GM18868 (cell line): ENCODE results near the gene PPIL6.

Experiments
- ATAC-seq: cut with Tn5 transposase; IDR thresholded peaks from one replicate; pipeline ENCODE4 v1.9.1; 2021; ENCODE audit warnings: mild to moderate bottlenecking, moderate library complexity; ENCODE audit not compliant: unreplicated experiment

The PPIL6 gene

DNA sequence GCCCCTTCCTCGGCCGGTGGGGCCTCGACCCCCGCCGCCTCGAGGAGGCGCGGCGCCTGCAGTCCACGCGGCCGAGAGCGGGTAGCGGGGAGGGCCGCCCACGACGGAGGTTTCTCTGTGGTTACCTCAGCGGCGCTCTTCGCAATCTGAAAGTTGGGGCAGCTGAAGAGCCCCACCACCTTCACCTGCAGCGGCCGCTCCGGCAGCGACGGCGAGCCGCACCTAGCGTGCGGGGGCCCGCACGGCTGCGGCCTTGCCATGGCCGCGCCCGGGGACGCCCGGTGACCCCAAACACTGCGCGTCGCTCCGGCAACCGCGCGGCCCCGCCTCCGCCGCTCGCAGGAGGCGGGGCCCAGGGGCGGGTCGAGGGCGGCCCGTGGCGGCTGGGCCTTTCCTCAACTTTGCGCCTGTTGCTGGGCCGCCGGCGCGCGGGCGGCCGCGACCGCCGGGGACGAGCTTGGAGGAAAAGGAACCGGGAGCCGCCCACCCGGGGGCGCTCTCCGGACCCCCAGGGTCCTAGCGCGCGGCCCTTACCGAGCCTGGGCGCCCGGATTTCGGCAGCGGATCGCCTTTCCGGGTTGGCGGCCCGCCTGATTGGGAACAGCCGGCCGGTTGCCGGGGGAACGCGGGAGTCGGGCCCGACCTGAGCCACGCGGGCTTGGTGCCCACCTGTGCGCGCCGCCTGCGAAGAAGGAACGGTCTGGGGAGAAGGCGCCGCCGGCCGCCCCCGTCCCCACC is at the start of gene PPIL6, which contains the start of gene SMPD2:
PPIL6 (minus strand) TSS at position 298 of the 738 bp plus-strand sequence; CDS start at position 260, 38 bp downstream.
SMPD2 (plus strand) TSS at position 394 of the 738 bp plus-strand sequence. CDS start 398 bp downstream, outside the sequence.
- peak; percentile 90 for ATAC-seq

DNA sequence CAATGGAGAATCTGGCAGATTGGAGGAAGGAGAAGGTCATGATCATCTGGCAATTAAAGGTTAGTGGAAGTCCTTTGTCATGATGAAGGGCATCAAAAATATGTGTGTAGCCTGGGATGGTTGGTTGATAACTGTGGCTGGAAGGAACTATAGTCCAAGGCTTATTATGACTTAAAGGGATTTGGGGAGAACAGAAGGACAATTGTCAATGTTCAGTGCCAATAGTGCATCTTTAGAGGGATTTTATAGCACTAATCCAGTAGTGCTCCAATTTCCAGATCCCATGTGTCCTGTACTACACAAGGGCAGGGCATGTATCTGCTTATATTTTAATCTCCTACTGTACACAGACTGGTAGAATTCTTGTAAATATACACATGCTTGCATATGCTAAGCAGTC is 47.6 kb upstream of the PPIL6 start:
- ATAC-seq: no peak

GRCh38 chr6:109486068-109486467 is 45.6 kb upstream of the PPIL6 start:
- ATAC-seq: no peak

- ATAC-seq: no peak
Measured at GRCh38 chr6:109485266-109485935, 45.0 kb upstream of the PPIL6 start.

DNA sequence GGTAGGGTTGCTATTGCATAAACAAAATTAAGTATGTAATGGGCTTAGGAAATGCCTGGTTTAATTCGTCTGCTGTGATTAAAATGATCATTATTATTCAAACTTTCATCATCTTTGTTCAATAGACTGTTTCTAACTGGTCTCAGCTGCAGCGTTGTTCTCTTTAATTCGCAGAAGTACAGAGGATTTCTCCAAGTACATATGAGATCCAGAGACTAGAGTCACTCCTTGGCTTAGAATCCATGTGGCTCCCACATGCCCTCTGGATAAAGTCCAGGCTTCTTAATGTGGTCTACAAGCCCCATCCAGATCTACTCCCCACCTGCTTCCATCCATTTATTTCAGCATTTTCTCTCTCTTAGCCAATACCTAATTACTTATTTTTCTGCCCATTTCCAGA is 43.7 kb upstream of the PPIL6 start:
- ATAC-seq: no peak

GRCh38 chr6:109483735-109484057 is 43.3 kb upstream of the PPIL6 start:
- ATAC-seq: no peak

DNA sequence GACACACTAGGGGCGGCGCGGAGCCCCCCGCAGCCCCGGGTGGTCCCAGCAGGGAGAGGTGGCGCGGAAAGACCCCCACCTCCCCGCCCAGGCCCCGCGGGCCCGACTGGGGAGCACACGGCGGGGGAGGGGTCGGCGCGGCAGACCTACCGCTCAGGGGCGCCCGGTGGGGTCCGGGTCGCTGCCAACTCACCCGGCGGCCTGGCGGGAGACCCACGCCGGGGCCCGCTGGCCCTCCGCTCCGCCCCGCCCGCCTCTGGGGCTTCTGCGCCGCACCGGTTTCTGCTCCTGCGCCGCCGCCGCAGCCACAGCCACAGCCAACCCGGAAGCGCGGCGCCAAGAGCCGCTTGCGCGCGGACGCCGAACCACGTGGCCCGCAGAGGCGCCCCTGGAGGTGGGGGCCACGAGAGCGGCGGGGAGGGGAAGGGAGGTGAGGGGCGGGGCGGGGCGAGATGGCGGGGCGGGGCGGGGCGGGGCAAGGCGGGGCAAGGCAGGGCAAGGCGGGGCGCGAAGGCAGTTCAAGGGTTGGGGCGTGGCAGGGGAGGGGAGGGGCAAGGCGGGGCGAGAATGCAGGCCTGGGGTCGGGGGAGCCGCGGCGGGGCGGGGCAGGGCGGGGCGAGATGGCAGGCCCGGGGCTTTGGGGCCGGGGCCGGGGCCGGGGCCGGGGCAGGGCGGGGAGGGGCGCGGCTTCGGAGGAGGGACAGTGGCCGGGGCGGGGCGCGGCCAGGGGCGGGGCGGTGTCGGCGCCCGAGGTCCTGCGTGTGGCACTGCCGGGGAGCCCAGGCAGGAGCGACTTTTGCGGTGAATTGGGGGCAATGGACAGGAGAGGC is 42.7 kb upstream of the PPIL6 start, which contains the start of gene ZBTB24:
ZBTB24 (minus strand) TSS at position 315 of the 830 bp plus-strand sequence. CDS start 1,193 bp downstream, outside the sequence.
- peak; percentile 94 for ATAC-seq

DNA sequence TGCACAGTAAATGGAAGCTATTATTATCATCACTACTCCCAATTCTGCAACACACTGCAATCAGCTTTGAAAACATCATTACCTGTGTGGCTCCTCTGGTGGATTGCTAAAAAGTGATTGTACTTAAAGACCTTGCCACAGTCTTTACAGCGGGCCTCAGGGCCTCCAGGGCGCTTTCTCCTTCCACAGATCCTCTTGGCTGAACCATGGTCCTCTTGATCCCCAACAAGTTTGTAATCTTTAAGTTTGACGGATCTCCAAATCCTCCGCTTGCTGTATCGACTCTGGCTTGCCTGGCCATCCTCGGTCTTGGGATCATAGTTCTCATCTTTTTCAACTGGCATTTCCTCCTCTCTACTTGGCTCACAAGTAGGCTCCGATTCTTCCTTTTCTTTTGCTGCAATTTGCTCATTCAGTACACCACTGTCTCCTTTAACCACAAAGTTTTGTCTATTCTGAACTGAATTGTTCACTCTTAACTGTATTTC is 40.6 kb upstream of the PPIL6 start:
- no peak for ATAC-seq

GRCh38 chr6:109478841-109479624 is 38.6 kb upstream of the PPIL6 start:
- no peak for ATAC-seq

- no peak for ATAC-seq
Measured at GRCh38 chr6:109478222-109478805, 37.9 kb upstream of the PPIL6 start.

DNA sequence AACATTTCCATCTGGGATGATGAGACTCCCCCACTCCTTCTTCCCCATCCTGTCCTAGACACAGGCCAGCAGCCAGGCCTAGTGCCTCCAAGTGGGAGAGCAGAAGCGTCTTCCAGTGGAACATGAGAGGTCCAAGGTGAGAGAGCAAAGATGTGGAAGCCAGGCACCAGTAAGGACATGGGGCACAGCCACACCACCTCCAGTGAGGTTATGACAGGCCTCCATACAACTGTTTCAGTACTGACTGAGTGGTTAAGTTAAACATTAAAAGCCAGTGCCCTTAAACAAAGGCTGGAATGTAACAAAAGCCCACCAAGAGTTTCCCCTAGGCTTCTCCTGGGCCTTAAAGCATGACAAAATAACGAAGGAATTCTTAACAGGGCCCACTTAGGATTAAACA is 37.3 kb upstream of the PPIL6 start:
- no peak for ATAC-seq

DNA sequence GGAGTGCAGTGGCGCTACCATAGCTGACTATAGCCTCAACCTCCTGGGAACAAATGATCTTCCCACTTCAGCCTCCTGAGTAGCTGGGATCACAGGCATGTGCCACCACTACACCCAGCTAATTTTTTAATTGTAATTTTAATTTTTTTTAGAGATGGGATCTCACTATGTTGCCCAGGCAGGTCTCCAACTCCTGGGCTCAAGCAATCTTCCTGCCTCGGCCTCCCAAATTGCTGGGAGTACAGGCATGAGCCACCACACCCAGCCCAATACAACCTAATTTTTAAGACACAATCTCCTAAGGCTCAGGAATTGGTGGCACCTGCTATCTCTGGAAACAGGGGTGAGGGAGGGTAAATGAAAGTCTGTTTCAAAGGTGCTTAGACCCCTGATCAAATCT is 36.8 kb upstream of the PPIL6 start:
- ATAC-seq: no peak

DNA sequence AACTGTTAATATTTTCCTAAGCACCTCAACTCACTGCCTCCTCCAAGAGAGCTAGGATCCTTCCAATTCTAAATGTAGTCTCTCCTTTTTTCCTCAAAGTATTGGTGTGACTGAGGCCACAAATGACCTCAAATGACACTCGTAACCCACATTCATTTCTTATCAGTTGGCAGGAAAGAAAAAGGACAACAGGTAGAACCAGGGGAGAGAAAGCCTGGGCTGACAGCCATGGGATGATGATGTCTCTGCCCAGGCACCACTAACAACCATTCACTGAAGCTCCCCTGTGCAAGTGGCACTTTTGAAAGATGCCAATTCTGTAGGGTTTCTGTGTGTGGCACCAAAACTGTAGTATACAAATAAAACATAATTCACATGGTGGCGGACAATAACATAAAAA is 35.2 kb upstream of the PPIL6 start:
- no peak for ATAC-seq

- ATAC-seq: no peak
Measured at GRCh38 chr6:109474995-109475394, 34.6 kb upstream of the PPIL6 start.

DNA sequence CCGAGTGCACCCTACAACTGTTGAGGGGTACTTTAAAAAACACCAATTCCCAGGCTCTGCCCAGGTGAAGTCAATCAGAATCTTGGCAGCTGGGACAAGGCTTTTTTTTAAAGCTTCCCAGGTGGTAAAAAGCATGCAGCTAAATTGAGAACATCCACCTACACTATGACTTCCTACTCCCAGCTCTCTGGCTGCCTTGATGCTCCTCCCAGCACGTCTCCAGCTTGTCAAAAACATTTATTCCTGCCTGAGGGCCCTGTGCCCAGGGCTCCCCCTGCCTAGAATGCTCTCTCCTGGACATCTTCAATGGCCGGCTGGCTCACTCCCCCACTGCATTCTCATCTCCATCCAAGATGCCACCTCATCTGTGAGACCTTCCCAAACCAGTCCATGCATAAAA is 32.7 kb upstream of the PPIL6 start:
- no peak for ATAC-seq

GRCh38 chr6:109472132-109472995 is 31.9 kb upstream of the PPIL6 start:
- peak; percentile 71 for ATAC-seq

GRCh38 chr6:109471105-109471810 is 30.8 kb upstream of the PPIL6 start:
- no peak for ATAC-seq

- ATAC-seq: no peak
Measured at GRCh38 chr6:109469591-109470189, 29.3 kb upstream of the PPIL6 start.
